SK-N-SH (cell line): ENCODE results near the gene SOX8. TPM values are rescaled to one million over a fixed set of nuclear protein-coding genes. Genes with fewer than 3 reads are reported as not detected.

Experiments
- CTCF ChIA-PET: fragments of 300-600, 350-600 bp; formaldehyde crosslinking; extraction: SDS; loops from one replicate; lab custom pipeline; 2021; lab: Yijun Ruan, JAX
- POLR2A ChIA-PET: fragments of 350-600 bp; sonication (Branson Sonifier 250); formaldehyde crosslinking; extraction: SDS; loops from one replicate; lab custom pipeline; 2020; ENCODE audit warnings: antibody characterized with exemption, inconsistent platforms; lab: Yijun Ruan, JAX
- DNase-seq: peaks from one replicate; pipeline ENCODE4 v3.0.0; 2012
- H2AFZ ChIP-seq: fragments of 200-600 bp; sonication (generic); 2 replicates; pipeline ENCODE4 v1.8.1; 2016; ENCODE audit warnings: antibody characterized with exemption, mild to moderate bottlenecking, low read depth
- H3F3A ChIP-seq: fragments of 200-600 bp; sonication (generic); replicated peaks from 2 replicates; pipeline ENCODE3; 2016; ENCODE audit warnings: antibody characterized with exemption, mild to moderate bottlenecking; ENCODE audit not compliant: insufficient read depth
- H3K27ac ChIP-seq, 2 experiments: fragments of 200-500 bp in 1 of 2; fragments of 200-600 bp in 1 of 2; sonication (Bioruptor generic) in 1 of 2; sonication (generic), shearing (Covaris generic) in 1 of 2; 2 replicates each; pipeline versions ENCODE4 v1.5.1 to v1.6.1; 2014 to 2016; ENCODE audit warnings: low read depth in 2 of 2, inconsistent platforms in 1 of 2, low read length in 1 of 2, mild to moderate bottlenecking in 1 of 2, mixed read lengths in 1 of 2
- H3K27me3 ChIP-seq: fragments of 200-600 bp; sonication (generic), shearing (Covaris generic); 2 replicates; pipeline ENCODE4 v1.6.1; 2016; ENCODE audit warnings: mixed run types; ENCODE audit not compliant: insufficient read depth
- H3K36me3 ChIP-seq, 2 experiments: fragments of 200-500 bp in 1 of 2; fragments of 200-600 bp in 1 of 2; sonication (Bioruptor generic) in 1 of 2; sonication (generic) in 1 of 2; replicated peaks in 1 of 2; 2 replicates each; pipeline versions ENCODE3 to v1.5.1; 2014 to 2016; ENCODE audit warnings: low read length in 1 of 2, mild to moderate bottlenecking in 1 of 2; ENCODE audit not compliant: insufficient read depth in 2 of 2, control insufficient read depth in 1 of 2
- H3K4me1 ChIP-seq, 2 experiments: fragments of 200-500 bp in 1 of 2; fragments of 200-600 bp in 1 of 2; sonication (Bioruptor generic) in 1 of 2; sonication (generic), shearing (Covaris generic) in 1 of 2; 2 replicates each; pipeline versions ENCODE4 v1.5.1 to v1.6.1; 2014 to 2016; ENCODE audit warnings: low read depth in 1 of 2, low read length in 1 of 2, mixed run types in 1 of 2; ENCODE audit not compliant: insufficient read depth in 2 of 2, control insufficient read depth in 1 of 2
- H3K4me2 ChIP-seq: fragments of 200-600 bp; sonication (generic), shearing (Covaris generic); 2 replicates; pipeline ENCODE4 v1.6.1; 2017; ENCODE audit warnings: mixed run types
- H3K4me3 ChIP-seq, 2 experiments: fragments of 200-500 bp in 1 of 2; fragments of 200-600 bp in 1 of 2; sonication (Bioruptor generic) in 1 of 2; sonication (generic), shearing (Covaris generic) in 1 of 2; 2 replicates each; pipeline versions ENCODE4 v1.5.1 to v1.8.1; 2014 to 2016; ENCODE audit warnings: low read depth in 2 of 2, inconsistent platforms in 1 of 2, low read length in 1 of 2, mild to moderate bottlenecking in 1 of 2, mixed read lengths in 1 of 2, moderate library complexity in 1 of 2
- H3K79me2 ChIP-seq: fragments of 200-600 bp; sonication (generic); 2 replicates; pipeline ENCODE4 v1.8.1; 2017; ENCODE audit warnings: mild to moderate bottlenecking; ENCODE audit not compliant: insufficient read depth
- H3K9ac ChIP-seq: fragments of 200-600 bp; sonication (generic); 2 replicates; pipeline ENCODE4 v1.6.1; 2017; ENCODE audit warnings: mixed run types
- H3K9me2 ChIP-seq: fragments of 200-600 bp; sonication (generic); 2 replicates; pipeline ENCODE4 v1.6.1; 2017; ENCODE audit warnings: mixed run types
- H3K9me3 ChIP-seq: fragments of 200-600 bp; sonication (generic); 2 replicates; pipeline ENCODE4 v1.6.1; 2017; ENCODE audit warnings: mixed run types, mild to moderate bottlenecking, moderate library complexity
- H4K20me1 ChIP-seq: fragments of 200-600 bp; sonication (generic); 2 replicates; pipeline ENCODE4 v1.6.1; 2017; ENCODE audit warnings: mild to moderate bottlenecking, mixed run types; ENCODE audit not compliant: insufficient read depth
- CHD2 ChIP-seq: fragments of 150-350 bp; IDR thresholded peaks from 2 replicates; pipeline ENCODE4 v1.6.1; 2018; ENCODE audit warnings: low read length; ENCODE audit not compliant: partially characterized antibody
- FOSL2 ChIP-seq: IDR thresholded peaks from 2 replicates; pipeline ENCODE4 v1.4.0; 2012; ENCODE audit warnings: low read depth, mild to moderate bottlenecking, moderate library complexity, borderline replicate concordance
- GABPA ChIP-seq: IDR thresholded peaks from 2 replicates; pipeline ENCODE4 v1.4.0; 2012; ENCODE audit warnings: low read depth, mild to moderate bottlenecking
- MXI1 ChIP-seq: IDR thresholded peaks from 2 replicates; pipeline ENCODE4 v1.6.1; 2012; ENCODE audit warnings: mild to moderate bottlenecking, low read depth, low read length, improper control_type of control experiment
- PBX3 ChIP-seq: IDR thresholded peaks from 2 replicates; pipeline ENCODE4; 2012
- RAD21 ChIP-seq: IDR thresholded peaks from 2 replicates; pipeline ENCODE4 v1.6.1; 2012; ENCODE audit warnings: mild to moderate bottlenecking, low read length
- REST ChIP-seq: IDR thresholded peaks from 2 replicates; pipeline ENCODE4 v1.6.1; 2012; ENCODE audit warnings: mild to moderate bottlenecking, low read depth, low read length, moderate library complexity
- RXRA ChIP-seq: IDR thresholded peaks from 2 replicates; pipeline ENCODE4 v1.4.0; 2012; ENCODE audit warnings: low read depth, mild to moderate bottlenecking, borderline replicate concordance
- SIN3A ChIP-seq: IDR thresholded peaks from 2 replicates; pipeline ENCODE4 v1.6.1; 2012; ENCODE audit warnings: low read depth, mild to moderate bottlenecking, low read length, moderate library complexity, borderline replicate concordance
- SMC3 ChIP-seq: IDR thresholded peaks from 2 replicates; pipeline ENCODE4 v1.6.1; 2012; ENCODE audit warnings: low read depth, low read length, improper control_type of control experiment
- TAF1 ChIP-seq: IDR thresholded peaks from 2 replicates; pipeline ENCODE4 v1.6.1; 2012; ENCODE audit warnings: low read depth, mild to moderate bottlenecking, low read length, moderate library complexity, borderline replicate concordance
- WGBS: methylation state at CpG from one replicate; pipeline ENCODE4 v1.1.6; 2017; ENCODE audit warnings: low lambda C conversion rate; 5-methylcytosine and 5-hydroxymethylcytosine counted together
- polyA plus RNA-seq, 3 experiments: library from polyadenylated mRNA; depleted of rRNA; stranded (reverse); fragments of >200 nt; gene quantifications; 2 replicates each; pipeline ENCODE4 v1.2.3, GENCODE V29; 2012

SOX8 gene
- polyA plus RNA-seq (2012; rRNA removed), result not detected in 2 replicates
- not detected in 2 replicates for polyA plus RNA-seq (2012; cell fraction: cytosol; rRNA removed)
- not detected in 2 replicates for polyA plus RNA-seq (2012; cell fraction: nucleus; rRNA removed)

- H4K20me1 ChIP-seq, result peaks cover 19% of the 10 kb centered on the region; the same call in 1 of the 2 replicates
- peaks cover 90% of the 10 kb centered on the region for H3K27me3 ChIP-seq
- no peak within 1 kb of the TSS for H3K4me3 ChIP-seq
- H3F3A ChIP-seq, result peaks cover 3% of the 10 kb centered on the region
- TF ChIP-seq MXI1 (no peak), FOSL2 (no peak), SMC3 (no peak), REST (no peak), RXRA (no peak), TAF1 (no peak), SIN3A (no peak), RAD21 (no peak)
- no peak within 1 kb of the TSS for H3K27ac ChIP-seq
- H3K4me1 ChIP-seq, result no peaks in the 10 kb centered on the region
- no CpG with 5 or more reads among the region's 80 CpGs for WGBS
- peak; percentile 51 for DNase-seq
- ChIA-PET CTCF (interaction anchor here (1.0 to 1.4 kb wide), 2 partner anchors 13 to 124 kb away, joined by 4 read pairs; no protein-coding TSS in a partner anchor), POLR2A (no interaction called here)
- no peak within 1 kb of the TSS for H3K9ac ChIP-seq
- no peaks in the 10 kb centered on the region for H3K36me3 ChIP-seq
- H2AFZ ChIP-seq, result no peak within 1 kb of the TSS
- H3K79me2 ChIP-seq, result no peaks in the 10 kb centered on the region
- no peaks in the 10 kb centered on the region for H3K9me3 ChIP-seq
- H3K4me2 ChIP-seq, result no peak within 1 kb of the TSS
- H3K9me2 ChIP-seq, result no peaks in the 10 kb centered on the region
These were observed at the start of gene SOX8 for GRCh38 chr16:981695-982144. SOX8 (plus strand) TSS chr16:981770; CDS start chr16:981923, 153 bp downstream.

GRCh38 chr16:932831-933330 lies 48.7 kb upstream of the SOX8 start:
- 85% methylated on average over 21 of the region's 21 CpGs for WGBS
- Histone ChIP-seq H3K9ac (no peak overlapping the region), H2AFZ (no peak overlapping the region), H3K9me3 (no peaks in the 10 kb centered on the region), H3K4me2 (no peak overlapping the region), H3F3A (no peaks in the 10 kb centered on the region)
- DNase-seq, result no peak
- TF ChIP-seq GABPA (no peak), PBX3 (no peak), CHD2 (no peak)
- TF ChIP-seq, all 33 proteins: peak for 0
- POLR2A ChIA-PET, result no interaction called here
- Histone ChIP-seq H3K27ac (no peak overlapping the region), H3K36me3 (peaks cover 0 to 3% of the 10 kb centered on the region in 2 experiments), H3K9me2 (no peaks in the 10 kb centered on the region), H3K4me1 (no peaks in the 10 kb centered on the region; a peak in 1 of 4 replicates), H3K27me3 (no peaks in the 10 kb centered on the region), H3K4me3 (no peak overlapping the region), H4K20me1 (no peaks in the 10 kb centered on the region), H3K79me2 (no peaks in the 10 kb centered on the region)
- CTCF ChIA-PET, result no interaction called here
